Endothelial cell of umbilical vein (primary cell): ENCODE measurements around the gene TNPO2. TPM values are rescaled to one million over a fixed set of nuclear protein-coding genes. Genes with fewer than 3 reads are reported as not detected.

ENCODE experiments used
- BruUV-seq: library from RNA; stranded (reverse); fragments of 400-500 nt; replicated peaks from 2 replicates; lab custom pipeline; 2021; lab: Mats Ljungman, UMichigan
- CTCF ChIA-PET: fragments of 300-600, 350-600 bp; sonication (Branson Sonifier 250); formaldehyde crosslinking; loops from one replicate; lab custom pipeline; 2021; ENCODE audit warnings: antibody characterized with exemption, inconsistent platforms; lab: Charles Lee
- POLR2A ChIA-PET: fragments of 300-600, 350-600 bp; sonication (Branson Sonifier 250); formaldehyde crosslinking; loops from one replicate; lab custom pipeline; 2021; ENCODE audit warnings: antibody characterized with exemption, inconsistent platforms; lab: Charles Lee
- DNase-seq: peaks from one replicate; pipeline ENCODE4 v3.0.0-alpha.2; 2011; ENCODE audit warnings: low read depth, low spot score
- FAIRE-seq: peaks from 2 replicates; lab custom pipeline; 2011; peaks lifted over from hg19 to GRCh38; lab: Jason Lieb, UNC
- H2AFZ ChIP-seq: 2 replicates; pipeline ENCODE4 v1.6.0; 2012; ENCODE audit warnings: low read depth, low read length, control low read depth, inconsistent platforms
- H3K27ac ChIP-seq: 2 replicates; pipeline ENCODE4 v1.5.1; 2011; ENCODE audit warnings: low read depth, mild to moderate bottlenecking, control low read depth, low read length, moderate library complexity; ENCODE audit not compliant: insufficient read depth
- H3K27me3 ChIP-seq, 2 experiments: 2 replicates each; pipeline versions ENCODE4 v1.6.0 to v1.6.1; 2011; ENCODE audit warnings: low read length in 2 of 2, mixed read lengths in 1 of 2; ENCODE audit not compliant: control insufficient read depth in 2 of 2, insufficient read depth in 2 of 2
- H3K36me3 ChIP-seq, 2 experiments: 2 replicates in 1 of 2; 3 replicates in 1 of 2; pipeline ENCODE4 v1.5.1; 2011; ENCODE audit warnings: low read length in 2 of 2, mild to moderate bottlenecking in 1 of 2, moderate library complexity in 1 of 2; ENCODE audit not compliant: control insufficient read depth in 2 of 2, insufficient read depth in 2 of 2; ENCODE audit errors: extremely low read depth in 1 of 2
- H3K4me1 ChIP-seq: 3 replicates; pipeline ENCODE4 v1.5.1; 2011; ENCODE audit warnings: mild to moderate bottlenecking, low read length; ENCODE audit not compliant: control insufficient read depth, insufficient read depth; ENCODE audit errors: extremely low read depth
- H3K4me2 ChIP-seq: 2 replicates; pipeline ENCODE4 v1.6.1; 2011; ENCODE audit warnings: low read length, control low read depth, mixed read lengths; ENCODE audit not compliant: insufficient read depth
- H3K4me3 ChIP-seq, 3 experiments: fragments of 200-600 bp in 1 of 3; sonication (generic), shearing (Covaris generic) in 1 of 3; replicated peaks in 1 of 3; 2 replicates each; pipeline ENCODE4 v1.5.1; 2011 to 2016; ENCODE audit warnings: control low read depth in 3 of 3, low read length in 3 of 3, mild to moderate bottlenecking in 2 of 3, inconsistent platforms in 1 of 3, low read depth in 1 of 3, moderate library complexity in 1 of 3; ENCODE audit not compliant: insufficient read depth in 1 of 3
- H3K79me2 ChIP-seq: 2 replicates; pipeline ENCODE4 v1.6.0; 2012; ENCODE audit warnings: low read length, inconsistent platforms; ENCODE audit not compliant: control insufficient read depth, insufficient read depth
- H3K9ac ChIP-seq: replicated peaks from 2 replicates; pipeline ENCODE3; 2011; ENCODE audit warnings: low read length, control low read depth; ENCODE audit not compliant: insufficient read depth; ENCODE audit errors: extremely low read depth
- H3K9me1 ChIP-seq: replicated peaks from 3 replicates; pipeline ENCODE4 v1.6.0; 2011; ENCODE audit warnings: mild to moderate bottlenecking, low read length; ENCODE audit not compliant: control insufficient read depth, insufficient read depth; ENCODE audit errors: extremely low read depth
- H3K9me3 ChIP-seq: replicated peaks from 2 replicates; pipeline ENCODE4 v1.5.1; 2012; ENCODE audit warnings: low read length, inconsistent platforms; ENCODE audit not compliant: control insufficient read depth, insufficient read depth
- H4K20me1 ChIP-seq: replicated peaks from 2 replicates; pipeline ENCODE3; 2011; ENCODE audit warnings: mild to moderate bottlenecking, low read length; ENCODE audit not compliant: control insufficient read depth, insufficient read depth; ENCODE audit errors: extremely low read depth
- CTCF ChIP-seq, 2 donors: IDR thresholded peaks; 1 replicate in 1 of 2; 2 replicates in 1 of 2; pipeline ENCODE4 v1.5.1; 2011; ENCODE audit warnings: low read length in 2 of 2, mild to moderate bottlenecking in 2 of 2, moderate library complexity in 2 of 2, control low read depth in 1 of 2, inconsistent platforms in 1 of 2, low read depth in 1 of 2; ENCODE audit not compliant: insufficient read depth in 1 of 2; ENCODE audit errors: extremely low read depth in 1 of 2
- EZH2 ChIP-seq: IDR thresholded peaks from 2 replicates; pipeline ENCODE4 v1.6.1; 2012; ENCODE audit warnings: borderline replicate concordance, low read depth, mild to moderate bottlenecking, moderate library complexity, low read length, inconsistent platforms; ENCODE audit not compliant: severe bottlenecking
- FOS ChIP-seq: IDR thresholded peaks from 2 replicates; pipeline ENCODE4 v1.6.1; 2011; ENCODE audit warnings: mild to moderate bottlenecking, low read length, moderate library complexity, borderline replicate concordance; ENCODE audit not compliant: insufficient read depth
- GATA2 ChIP-seq: IDR thresholded peaks from 2 replicates; pipeline ENCODE4 v1.7.0; 2011; ENCODE audit warnings: low read depth, mild to moderate bottlenecking, moderate library complexity, mixed read lengths, low read length; ENCODE audit not compliant: insufficient read length, insufficient read depth
- JUN ChIP-seq: IDR thresholded peaks from 2 replicates; pipeline ENCODE4 v1.6.1; 2011; ENCODE audit warnings: borderline replicate concordance, low read depth; ENCODE audit not compliant: insufficient read length, insufficient read depth
- MAX ChIP-seq: IDR thresholded peaks from 2 replicates; pipeline ENCODE4 v1.6.1; 2011; ENCODE audit not compliant: insufficient read depth, insufficient read length
- MYC ChIP-seq: IDR thresholded peaks from one replicate; pipeline ENCODE4 v1.6.1; 2011; ENCODE audit warnings: mild to moderate bottlenecking, low read depth, low read length
- POLR2A ChIP-seq: IDR thresholded peaks from 2 replicates; pipeline ENCODE4 v1.6.1; 2012; ENCODE audit warnings: low read depth, mild to moderate bottlenecking, control low read depth, low read length
- POLR2AphosphoS5 ChIP-seq: IDR thresholded peaks from 2 replicates; pipeline ENCODE4 v1.6.1; 2012; ENCODE audit warnings: low read depth, mild to moderate bottlenecking, control low read depth, low read length, moderate library complexity; ENCODE audit not compliant: insufficient read depth
- dilution Hi-C: fragments of 300-500 bp; cut with MboI; formaldehyde crosslinking; loops from one replicate; pipeline ENCODE4 v1.15.0; 2019; ENCODE audit warnings: low sequenced_read_pairs; ENCODE audit not compliant: extremely low pct_ligation_motif_present
- intact Hi-C: fragments of 100-400 bp; cut with micrococcal nuclease; formaldehyde crosslinking; loops from one replicate; pipeline ENCODE4 v1.10.0; 2022
- polyA plus RNA-seq, 4 experiments: library from polyadenylated mRNA; depleted of rRNA in 3 of 4; stranded (reverse) in 3 of 4; unstranded in 1 of 4; fragments of >200 nt; gene quantifications; 2 replicates each; pipeline versions ENCODE4 v1.2.1 to v1.2.3, GENCODE V29; 2011 to 2012; ENCODE audit warnings: missing spikeins in 1 of 4
- total RNA-seq: library from RNA; stranded (reverse); gene quantifications from 2 replicates; pipeline ENCODE4 v1.2.3, GENCODE V29; 2021

The TNPO2 gene
- total and polyA plus RNA-seq, 2 donors (not counting 3 experiments of a cell fraction or from before 2014, with no cell fraction given): 94.5 to 98.8 TPM

DNA sequence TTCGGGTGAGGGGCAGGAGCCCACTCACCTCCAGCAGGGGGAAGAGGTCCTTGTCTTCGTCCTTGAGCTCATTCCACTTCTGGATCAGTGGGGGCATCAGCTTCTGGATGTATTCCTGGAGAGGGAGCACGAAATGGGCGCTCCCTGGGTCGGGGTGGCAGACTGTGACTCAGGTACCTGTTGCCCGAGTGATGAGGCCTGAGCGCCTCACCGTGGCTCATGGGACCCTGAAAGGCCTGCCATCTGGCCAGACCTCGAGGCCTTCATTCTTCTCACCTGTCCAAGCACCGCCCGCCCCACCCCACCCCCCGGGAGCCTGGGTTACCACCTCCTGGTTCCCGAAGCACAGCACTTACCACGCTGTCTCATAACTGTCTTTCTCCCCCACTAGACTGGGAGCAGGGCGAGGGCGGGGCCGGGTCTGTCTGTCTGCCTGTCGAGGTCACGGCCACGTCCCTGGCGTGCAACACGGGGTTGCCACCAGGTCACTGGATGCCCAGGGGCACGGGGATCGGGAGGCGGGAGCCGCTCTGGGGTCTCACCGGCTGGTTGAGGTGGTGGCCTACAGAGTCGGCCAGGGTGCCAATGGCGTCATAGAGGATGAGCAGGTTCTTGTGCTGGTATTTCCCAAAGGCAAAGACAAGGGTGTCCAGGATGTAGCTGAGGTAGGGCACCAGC lies 17.9 kb downstream of the TNPO2 start:
- Histone ChIP-seq H3K9me3 (no peaks in the 10 kb centered on the region), H3K4me3 (no peak overlapping the region), H3K79me2 (no peaks in the 10 kb centered on the region), H3K4me1 (no peaks in the 10 kb centered on the region), H3K27ac (no peak overlapping the region), H3K9ac (no peak overlapping the region), H3K9me1 (no peaks in the 10 kb centered on the region), H3K4me2 (no peak overlapping the region), H2AFZ (no peak overlapping the region), H3K27me3 (no peaks in the 10 kb centered on the region), H3K36me3 (peaks cover 24 to 58% of the 10 kb centered on the region in 2 experiments), H4K20me1 (no peaks in the 10 kb centered on the region)
- POLR2A ChIA-PET: no interaction called here
- dilution Hi-C loops (no loop called here), intact Hi-C loops (no loop called here)
- CTCF ChIA-PET: interaction anchor here (1.6 kb wide), 1 partner anchor 17 kb away, joined by 4 read pairs; no protein-coding TSS in a partner anchor
- FAIRE-seq: no peak
- no peak for DNase-seq
- BruUV-seq: no TSS peak
- TF ChIP-seq CTCF (IDR thresholded peaks at IDR 0.05; ENCODE audit: extremely low read depth in 1 of 2, insufficient read depth in 1 of 2, low read depth in 1 of 2, low read length in 2 of 2) (no peak), JUN (no peak), MAX (no peak), MYC (no peak)

DNA sequence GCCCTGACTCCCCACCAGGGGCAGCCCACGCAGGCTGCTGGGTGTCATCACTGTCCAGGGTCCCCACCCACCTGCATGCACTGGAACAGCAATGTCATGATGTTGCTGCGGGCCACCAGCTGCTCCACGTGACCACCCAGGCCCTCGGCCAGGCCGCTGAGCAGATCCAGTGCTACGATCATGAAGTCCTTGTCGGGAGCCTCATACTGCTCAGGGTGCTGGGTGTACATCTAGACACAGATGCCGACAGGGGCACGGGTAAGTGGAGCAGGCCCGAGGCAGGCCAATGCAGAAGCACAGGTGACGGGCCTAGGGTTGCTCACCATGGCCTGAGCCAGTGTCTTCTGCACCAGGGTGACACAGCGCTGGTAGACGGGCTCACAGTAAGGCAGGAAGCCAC lies 18.6 kb downstream of the TNPO2 start:
- no peaks in the 10 kb centered on the region for H3K9me3 ChIP-seq
- TF ChIP-seq GATA2 (no peak), CTCF (IDR thresholded peaks at IDR 0.05; ENCODE audit: extremely low read depth in 1 of 2, insufficient read depth in 1 of 2, low read depth in 1 of 2, low read length in 2 of 2) (no peak), POLR2A (no peak), MYC (no peak), EZH2 (no peak), FOS (no peak), POLR2AphosphoS5 (no peak), JUN (no peak), MAX (no peak)
- H3K4me1 ChIP-seq: no peaks in the 10 kb centered on the region
- H3K9me1 ChIP-seq: no peaks in the 10 kb centered on the region
- ChIA-PET CTCF (interaction anchor here (1.6 kb wide), 1 partner anchor 18 kb away, joined by 4 read pairs; no protein-coding TSS in a partner anchor), POLR2A (no interaction called here)
- H3K4me3 ChIP-seq: no peak overlapping the region
- BruUV-seq: no TSS peak
- no peaks in the 10 kb centered on the region for H4K20me1 ChIP-seq
- H3K27me3 ChIP-seq: no peaks in the 10 kb centered on the region
- intact Hi-C loops (no loop called here), dilution Hi-C loops (no loop called here)
- H3K36me3 ChIP-seq: peaks cover 22 to 58% of the 10 kb centered on the region in 2 experiments
- no peak overlapping the region for H3K27ac ChIP-seq
- no peaks in the 10 kb centered on the region for H3K79me2 ChIP-seq
- DNase-seq (no peak), FAIRE-seq (no peak)
- H2AFZ ChIP-seq: no peak overlapping the region
- no peak overlapping the region for H3K4me2 ChIP-seq
- no peak overlapping the region for H3K9ac ChIP-seq
